GM12873 (cell line): ENCODE data around the gene FBXW7.

Experiments
- CTCF ChIP-seq: IDR thresholded peaks from 2 replicates; pipeline ENCODE4 v1.5.1; 2012; ENCODE audit warnings: low read depth, mild to moderate bottlenecking, moderate library complexity, low read length, control low read depth; ENCODE audit not compliant: insufficient read depth; ENCODE audit errors: missing control alignments

FBXW7 gene

GRCh38 chr4:152564336-152564735, 28.4 kb upstream of the FBXW7 start:
- TF ChIP-seq CTCF: no peak

GRCh38 chr4:152563209-152563608, 27.3 kb upstream of the FBXW7 start:
- TF ChIP-seq CTCF: no peak

GRCh38 chr4:152559641-152560040, 23.7 kb upstream of the FBXW7 start:
- no peak for TF ChIP-seq CTCF

- no peak for TF ChIP-seq CTCF
Measured at GRCh38 chr4:152558396-152558795, 22.5 kb upstream of the FBXW7 start.

GRCh38 chr4:152556834-152557233, 20.9 kb upstream of the FBXW7 start:
- TF ChIP-seq CTCF: no peak

GRCh38 chr4:152556283-152556682, 20.4 kb upstream of the FBXW7 start:
- no peak for TF ChIP-seq CTCF

GRCh38 chr4:152554742-152555141, 18.9 kb upstream of the FBXW7 start:
- no peak for TF ChIP-seq CTCF

- no peak for TF ChIP-seq CTCF
Measured at GRCh38 chr4:152545088-152545487, 9.2 kb upstream of the FBXW7 start.
